Muscle layer of colon (tissue), 2 donors: ENCODE data around the gene MTCL3.

Experiments
- H3K27ac ChIP-seq: one replicate; pipeline ENCODE4 v1.7.0; 2013; ENCODE audit warnings: low read depth, mild to moderate bottlenecking, low read length, moderate library complexity
- H3K27me3 ChIP-seq, 2 donors: one replicate each; pipeline ENCODE4 v1.7.0; 2013; ENCODE audit warnings: low read length in 2 of 2, mild to moderate bottlenecking in 2 of 2; ENCODE audit not compliant: insufficient read depth in 2 of 2, control insufficient read depth in 1 of 2
- H3K36me3 ChIP-seq: one replicate; pipeline ENCODE4 v1.7.0; 2013; ENCODE audit warnings: mild to moderate bottlenecking, low read length; ENCODE audit not compliant: insufficient read depth
- H3K4me1 ChIP-seq: one replicate; pipeline ENCODE4 v1.7.0; 2013; ENCODE audit warnings: mild to moderate bottlenecking, low read length; ENCODE audit not compliant: insufficient read depth
- H3K4me3 ChIP-seq, 2 donors: one replicate each; pipeline ENCODE4 v1.7.0; 2013; ENCODE audit warnings: low read length in 2 of 2, low read depth in 1 of 2, mild to moderate bottlenecking in 1 of 2, moderate library complexity in 1 of 2
- H3K9ac ChIP-seq: one replicate; pipeline ENCODE4 v1.7.0; 2013; ENCODE audit warnings: low read length
- H3K9me3 ChIP-seq: one replicate; pipeline ENCODE4 v1.7.0; 2013; ENCODE audit warnings: mild to moderate bottlenecking, low read length
- donor health status: abdominal sarcoma.
- donor health status: Adenocarcinoma of cecum.

MTCL3 gene

DNA sequence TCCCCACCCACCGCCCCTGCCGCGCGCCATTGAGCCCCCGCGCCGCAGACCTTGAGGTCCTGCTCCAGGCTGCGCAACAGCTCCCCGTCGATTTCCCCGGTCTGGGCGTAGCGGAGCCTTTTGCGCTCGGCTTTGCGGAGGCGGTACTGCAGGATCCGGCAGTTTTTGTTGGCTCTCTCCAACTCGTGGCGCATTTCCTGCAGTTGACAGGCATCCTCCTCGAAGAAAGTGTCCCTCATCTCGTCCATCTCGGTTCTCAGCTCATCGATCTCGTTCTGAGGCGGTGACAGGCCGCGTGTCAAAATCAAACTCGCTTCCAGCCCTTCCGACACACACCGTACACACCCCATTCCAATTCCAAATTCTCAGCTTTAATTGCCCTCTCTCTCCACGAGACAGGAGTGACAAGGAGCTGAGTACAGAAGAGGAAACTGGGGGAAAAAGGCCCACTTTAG is 4.3 kb downstream of the MTCL3 start:
- Histone ChIP-seq H3K4me3 (peak overlapping the region in 1 of 2 donors; percentile 60), H3K9me3 (no peaks in the 10 kb centered on the region)

DNA sequence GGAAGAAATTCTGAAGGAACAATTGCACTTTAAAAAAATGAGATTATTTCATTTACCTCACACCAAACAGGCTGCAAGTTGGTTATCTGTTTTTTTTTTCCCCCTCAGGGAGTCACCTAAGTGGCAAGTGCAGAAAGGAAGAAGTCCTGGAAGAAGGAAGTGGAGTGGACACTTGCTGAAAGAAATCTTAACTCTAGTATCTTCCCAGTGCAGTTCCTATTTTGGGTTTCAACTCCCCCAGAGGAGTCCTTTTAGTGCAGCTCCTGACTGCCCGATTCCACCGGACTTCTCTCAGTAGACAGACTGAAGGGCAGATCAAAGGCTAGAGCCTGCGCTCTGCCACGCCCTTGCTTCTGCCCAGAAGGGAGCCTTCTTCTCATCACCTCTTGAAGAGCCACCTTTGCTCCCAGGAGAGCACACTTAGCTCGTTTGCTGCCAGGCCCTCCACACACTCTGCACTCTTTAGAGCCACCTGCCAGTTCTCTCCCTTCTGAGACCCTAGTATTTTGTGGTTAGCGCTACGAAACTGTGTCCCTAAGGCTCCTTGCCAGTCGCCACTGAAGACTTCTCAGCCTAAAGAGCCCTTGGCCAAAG is 4.9 kb downstream of the MTCL3 start:
- H3K27me3 ChIP-seq: peaks cover 2 to 35% of the 10 kb centered on the region in 2 donors
- peak overlapping the region in 1 of 2 donors; percentile 60 for H3K4me3 ChIP-seq
- no peaks in the 10 kb centered on the region for H3K36me3 ChIP-seq
- H3K4me1 ChIP-seq: peaks cover 9% of the 10 kb centered on the region
- no peak overlapping the region for H3K9ac ChIP-seq
- H3K27ac ChIP-seq: no peak overlapping the region
- no peaks in the 10 kb centered on the region for H3K9me3 ChIP-seq

More for the DNA sequence above, 4.3 kb downstream of the MTCL3 start:
- Histone ChIP-seq H3K27ac (no peak overlapping the region), H3K36me3 (no peaks in the 10 kb centered on the region), H3K27me3 (peaks cover 4 to 40% of the 10 kb centered on the region in 2 donors), H3K4me1 (peaks cover 11% of the 10 kb centered on the region), H3K9ac (no peak overlapping the region)

- Histone ChIP-seq H3K27ac (no peak overlapping the region), H3K9ac (no peak overlapping the region), H3K4me1 (peaks cover 7% of the 10 kb centered on the region), H3K4me3 (no peak overlapping the region), H3K9me3 (no peaks in the 10 kb centered on the region), H3K27me3 (peaks cover 0 to 28% of the 10 kb centered on the region in 2 donors), H3K36me3 (no peaks in the 10 kb centered on the region)
Measured at GRCh38 chr6:127513425-127513824, 5.7 kb downstream of the MTCL3 start.

- no peak overlapping the region for H3K9ac ChIP-seq
- no peaks in the 10 kb centered on the region for H3K4me1 ChIP-seq
- H3K36me3 ChIP-seq: no peaks in the 10 kb centered on the region
- H3K27me3 ChIP-seq: peaks cover 0 to 6% of the 10 kb centered on the region in 2 donors
- no peak overlapping the region for H3K4me3 ChIP-seq
- H3K9me3 ChIP-seq: no peaks in the 10 kb centered on the region
- H3K27ac ChIP-seq: no peak overlapping the region
Measured at GRCh38 chr6:127510876-127511275, 8.3 kb downstream of the MTCL3 start.

GRCh38 chr6:127506894-127507293 is 12.2 kb downstream of the MTCL3 start:
- H3K4me3 ChIP-seq: no peak overlapping the region
- H3K36me3 ChIP-seq: no peaks in the 10 kb centered on the region
- no peaks in the 10 kb centered on the region for H3K9me3 ChIP-seq
- H3K9ac ChIP-seq: no peak overlapping the region
- H3K27me3 ChIP-seq: no peaks in the 10 kb centered on the region
- H3K27ac ChIP-seq: no peak overlapping the region
- no peaks in the 10 kb centered on the region for H3K4me1 ChIP-seq

DNA sequence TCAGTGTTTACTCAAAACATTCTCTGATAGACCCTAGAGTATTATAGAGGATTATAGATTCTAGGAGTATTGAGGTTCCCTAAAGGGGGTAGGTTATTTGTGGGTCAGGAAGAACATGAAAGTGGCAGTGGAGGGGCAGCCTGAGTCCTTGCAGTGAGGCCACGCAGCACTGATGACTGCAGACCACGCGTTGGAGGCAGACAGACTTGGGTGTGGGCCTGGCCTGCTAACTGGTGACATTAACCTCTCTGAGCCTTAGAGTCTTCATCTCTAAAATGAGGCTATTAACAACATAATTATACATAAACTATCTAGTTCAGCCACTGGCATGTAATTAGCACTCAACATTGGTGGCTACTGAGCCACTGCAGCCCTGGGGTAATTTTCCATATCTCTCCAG is 16.1 kb downstream of the MTCL3 start:
- H3K4me3 ChIP-seq: no peak overlapping the region
- H3K36me3 ChIP-seq: no peaks in the 10 kb centered on the region
- no peak overlapping the region for H3K27ac ChIP-seq
- no peaks in the 10 kb centered on the region for H3K4me1 ChIP-seq
- H3K9ac ChIP-seq: no peak overlapping the region
- H3K9me3 ChIP-seq: no peaks in the 10 kb centered on the region
- H3K27me3 ChIP-seq: no peaks in the 10 kb centered on the region

DNA sequence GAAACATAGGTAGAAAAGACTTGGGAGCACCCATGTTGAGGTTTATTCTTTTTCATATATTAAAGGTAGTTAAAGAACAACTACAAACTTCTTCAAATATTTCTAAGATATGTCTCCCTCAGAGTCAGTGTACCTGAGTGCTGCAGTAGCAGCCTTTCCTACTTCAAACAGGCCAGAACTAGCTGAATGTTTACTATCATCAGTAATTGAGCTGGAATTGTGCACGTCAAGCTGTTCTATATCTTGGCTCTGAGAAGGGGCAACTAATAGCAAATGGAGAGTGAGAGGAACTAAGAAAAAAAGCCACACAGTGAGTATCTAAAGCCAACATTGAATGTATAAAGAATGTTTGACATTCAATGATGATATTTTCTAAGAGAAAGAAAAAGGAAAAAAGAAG is 21.7 kb downstream of the MTCL3 start:
- no peaks in the 10 kb centered on the region for H3K9me3 ChIP-seq
- no peaks in the 10 kb centered on the region for H3K36me3 ChIP-seq
- no peak overlapping the region for H3K9ac ChIP-seq
- no peaks in the 10 kb centered on the region for H3K4me1 ChIP-seq
- no peak overlapping the region for H3K27ac ChIP-seq
- no peaks in the 10 kb centered on the region for H3K27me3 ChIP-seq
- H3K4me3 ChIP-seq: no peak overlapping the region

GRCh38 chr6:127496471-127496870 is 22.7 kb downstream of the MTCL3 start:
- Histone ChIP-seq H3K27ac (no peak overlapping the region), H3K9me3 (no peaks in the 10 kb centered on the region), H3K4me3 (no peak overlapping the region), H3K27me3 (no peaks in the 10 kb centered on the region), H3K4me1 (no peaks in the 10 kb centered on the region), H3K36me3 (no peaks in the 10 kb centered on the region), H3K9ac (no peak overlapping the region)

DNA sequence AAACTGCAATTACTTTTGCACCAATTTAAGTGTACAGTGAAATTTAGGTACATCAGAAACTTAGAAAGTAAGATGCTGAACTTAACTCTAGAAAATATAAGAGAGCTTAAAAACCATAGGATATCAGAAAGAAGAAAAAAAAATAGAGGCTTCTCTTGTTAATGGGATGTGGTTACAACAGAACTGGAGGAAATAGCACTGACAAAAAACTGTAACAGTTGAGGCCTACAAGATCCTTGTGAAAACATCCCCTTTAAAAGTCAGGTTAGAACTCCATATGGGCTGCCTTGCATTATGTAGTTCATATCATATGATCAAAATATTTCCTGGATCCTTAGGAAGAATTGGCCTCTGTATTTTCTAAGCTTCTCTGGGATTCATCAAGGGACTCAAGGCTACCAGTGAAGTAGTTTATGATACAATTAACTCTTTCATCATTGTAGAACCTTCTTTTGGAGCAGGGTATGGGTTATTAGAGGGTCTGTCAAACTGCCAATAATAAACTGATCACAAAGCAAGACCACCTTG is 24.8 kb downstream of the MTCL3 start:
- H3K4me1 ChIP-seq: no peaks in the 10 kb centered on the region
- no peak overlapping the region for H3K4me3 ChIP-seq
- no peaks in the 10 kb centered on the region for H3K27me3 ChIP-seq
- no peak overlapping the region for H3K27ac ChIP-seq
- H3K36me3 ChIP-seq: no peaks in the 10 kb centered on the region
- H3K9me3 ChIP-seq: no peaks in the 10 kb centered on the region
- H3K9ac ChIP-seq: no peak overlapping the region

DNA sequence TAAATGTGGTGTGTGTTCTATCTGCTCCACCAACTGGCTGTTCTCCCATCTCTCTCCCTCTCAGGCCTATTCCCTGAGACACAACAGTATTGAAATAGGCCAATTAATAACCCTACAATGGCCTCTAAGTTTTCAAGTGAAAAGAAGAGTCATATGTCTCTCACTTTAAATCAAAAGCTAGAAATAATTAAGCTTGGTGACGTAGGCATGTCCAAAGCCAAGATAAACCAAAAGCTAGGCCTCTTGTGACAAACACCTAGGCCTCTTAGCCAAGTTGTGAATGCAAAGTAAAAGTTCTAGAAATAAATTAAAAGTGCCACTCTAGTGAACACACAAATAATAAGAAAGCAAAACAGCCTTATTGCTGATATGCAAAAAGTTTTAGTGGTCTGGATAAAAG is 29.9 kb downstream of the MTCL3 start:
- Histone ChIP-seq H3K27ac (no peak overlapping the region), H3K27me3 (no peaks in the 10 kb centered on the region), H3K4me1 (peaks cover 5% of the 10 kb centered on the region), H3K9me3 (no peaks in the 10 kb centered on the region), H3K4me3 (no peak overlapping the region), H3K9ac (no peak overlapping the region), H3K36me3 (no peaks in the 10 kb centered on the region)

DNA sequence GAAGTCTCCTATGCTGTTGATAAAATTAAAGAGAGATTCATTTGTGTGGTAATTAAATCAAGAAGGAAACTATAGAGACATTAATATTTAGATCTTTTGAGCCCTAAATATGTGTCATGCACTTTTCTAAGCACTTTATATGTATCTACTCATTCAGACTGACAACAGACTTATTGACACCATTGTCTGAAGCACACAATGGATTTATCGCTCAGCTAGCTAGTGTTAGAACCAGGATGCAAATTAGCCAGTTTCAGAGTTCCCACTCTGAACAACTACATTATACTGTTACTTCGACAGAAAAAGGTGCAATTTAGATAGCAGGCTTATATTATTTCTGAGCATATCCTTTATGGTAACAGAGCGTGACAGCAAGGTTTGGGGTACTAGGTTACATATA is 32.2 kb downstream of the MTCL3 start:
- Histone ChIP-seq H3K36me3 (no peaks in the 10 kb centered on the region), H3K27me3 (no peaks in the 10 kb centered on the region), H3K9ac (no peak overlapping the region), H3K4me3 (no peak overlapping the region), H3K9me3 (no peaks in the 10 kb centered on the region), H3K27ac (no peak overlapping the region), H3K4me1 (peaks cover 10% of the 10 kb centered on the region)

GRCh38 chr6:127484212-127484863 is 34.8 kb downstream of the MTCL3 start:
- Histone ChIP-seq H3K36me3 (no peaks in the 10 kb centered on the region), H3K9ac (no peak overlapping the region), H3K9me3 (no peaks in the 10 kb centered on the region), H3K4me3 (peak overlapping the region in 1 of 2 donors; percentile 2), H3K27ac (no peak overlapping the region), H3K27me3 (no peaks in the 10 kb centered on the region), H3K4me1 (peaks cover 10% of the 10 kb centered on the region)
